Ishikawa (cell line): ENCODE measurements around the gene RICTOR.

Experiments
- CREB1 ChIP-seq: IDR thresholded peaks from 2 replicates; pipeline ENCODE4 v1.6.1; 2012; ENCODE audit warnings: low read depth
- EP300 ChIP-seq: IDR thresholded peaks from 2 replicates; pipeline ENCODE4 v1.6.1; 2012; ENCODE audit warnings: borderline replicate concordance
- TEAD4 ChIP-seq: IDR thresholded peaks from 2 replicates; pipeline ENCODE4 v1.6.1; 2012

GRCh38 chr5:39119404-39120051 is 45.3 kb upstream of the RICTOR start:
- no peak for TF ChIP-seq CREB1
- no peak for TF ChIP-seq TEAD4
- TF ChIP-seq EP300 = no peak
